Subcutaneous abdominal adipose tissue (tissue), 5 donors: ENCODE measurements around the gene CD300E.

ENCODE experiments used
- H3K27ac ChIP-seq: one replicate; pipeline ENCODE4 v1.7.0; 2013; ENCODE audit warnings: low read depth, mild to moderate bottlenecking, inconsistent platforms, low read length, moderate library complexity
- H3K27me3 ChIP-seq, 5 donors: one replicate each; pipeline ENCODE4 v1.7.0; 2013; ENCODE audit warnings: low read length in 5 of 5, inconsistent platforms in 1 of 5; ENCODE audit not compliant: control insufficient read depth in 5 of 5, insufficient read depth in 4 of 5
- H3K36me3 ChIP-seq, 5 donors: one replicate each; pipeline ENCODE4 v1.7.0; 2013; ENCODE audit warnings: low read length in 5 of 5; ENCODE audit not compliant: control insufficient read depth in 5 of 5, insufficient read depth in 5 of 5
- H3K4me1 ChIP-seq, 5 donors: one replicate each; pipeline ENCODE4 v1.7.0; 2013; ENCODE audit warnings: low read length in 5 of 5, mild to moderate bottlenecking in 3 of 5, moderate library complexity in 1 of 5; ENCODE audit not compliant: control insufficient read depth in 5 of 5, insufficient read depth in 5 of 5
- H3K4me3 ChIP-seq, 5 donors: one replicate each; pipeline ENCODE4 v1.7.0; 2013; ENCODE audit warnings: low read length in 5 of 5, low read depth in 1 of 5
- H3K9ac ChIP-seq, 5 donors: one replicate each; pipeline ENCODE4 v1.7.0; 2013; ENCODE audit warnings: low read length in 5 of 5, mild to moderate bottlenecking in 4 of 5, moderate library complexity in 3 of 5
- H3K9me3 ChIP-seq, 5 donors: one replicate each; pipeline ENCODE4 v1.7.0; 2013; ENCODE audit warnings: low read length in 5 of 5; ENCODE audit not compliant: control insufficient read depth in 5 of 5
- donor health status: healthy.
- donor health status: healthy.
- donor health status: healthy.
- donor health status: healthy.
- donor health status: healthy.

The CD300E gene

GRCh38 chr17:74647871-74648672, 24.5 kb upstream of the CD300E start:
- H3K9ac ChIP-seq = no peak overlapping the region
- H3K36me3 ChIP-seq = no peaks in the 10 kb centered on the region
- no peaks in the 10 kb centered on the region for H3K4me1 ChIP-seq
- peaks cover 17 to 57% (median 22%) of the 10 kb centered on the region in 5 donors for H3K27me3 ChIP-seq
- no peak overlapping the region for H3K4me3 ChIP-seq
- H3K27ac ChIP-seq = no peak overlapping the region
- H3K9me3 ChIP-seq = no peaks in the 10 kb centered on the region

DNA sequence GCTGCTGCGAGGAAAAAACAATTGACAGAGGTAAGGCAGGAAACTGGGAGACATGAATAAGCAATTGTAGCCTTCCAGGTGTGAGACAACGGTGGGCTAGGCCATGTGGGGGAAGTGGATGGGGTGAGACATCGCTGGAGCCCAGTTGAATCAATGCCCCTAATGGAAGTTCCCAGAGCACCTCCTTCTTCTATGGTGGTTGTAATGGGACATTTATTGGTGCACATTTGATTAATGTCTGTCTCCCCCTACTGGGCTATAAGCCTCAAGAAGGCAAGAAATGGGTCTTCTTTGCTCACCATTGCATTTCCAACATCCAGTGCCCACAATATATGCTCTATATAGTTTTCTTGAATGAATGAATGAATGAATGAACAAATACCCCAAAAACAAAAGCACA, 22.7 kb upstream of the CD300E start:
- H3K9ac ChIP-seq = no peak overlapping the region
- no peak overlapping the region for H3K27ac ChIP-seq
- H3K4me1 ChIP-seq = no peaks in the 10 kb centered on the region
- H3K36me3 ChIP-seq = no peaks in the 10 kb centered on the region
- H3K9me3 ChIP-seq = no peaks in the 10 kb centered on the region
- H3K4me3 ChIP-seq = no peak overlapping the region
- H3K27me3 ChIP-seq = peaks cover 17 to 50% (median 23%) of the 10 kb centered on the region in 5 donors

DNA sequence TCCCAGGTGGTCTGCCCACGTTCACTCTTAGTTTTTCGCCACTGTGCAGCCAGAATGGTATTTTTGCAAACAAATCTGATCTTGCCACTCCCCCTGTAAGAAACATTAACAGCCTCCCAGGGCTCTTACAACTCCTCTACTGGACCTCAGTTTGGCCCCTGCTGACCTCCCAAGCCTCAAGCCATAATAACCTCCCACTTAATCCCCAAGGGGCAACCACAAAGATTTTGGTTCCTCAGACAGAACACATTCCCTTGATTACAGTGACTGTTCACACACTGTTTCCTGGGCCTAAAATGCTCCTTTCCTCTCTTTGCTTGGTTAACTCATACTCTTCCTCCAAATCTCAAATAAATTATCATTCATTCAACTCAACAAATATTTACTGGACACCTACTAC, 21.5 kb upstream of the CD300E start:
- Histone ChIP-seq H3K27ac (no peak overlapping the region), H3K27me3 (peaks cover 7 to 44% (median 14%) of the 10 kb centered on the region in 5 donors), H3K36me3 (no peaks in the 10 kb centered on the region), H3K9ac (no peak overlapping the region), H3K4me1 (peaks cover 0 to 3% (median 0%) of the 10 kb centered on the region in 5 donors), H3K4me3 (no peak overlapping the region), H3K9me3 (no peaks in the 10 kb centered on the region)

GRCh38 chr17:74644419-74644818, 20.9 kb upstream of the CD300E start:
- H3K36me3 ChIP-seq = no peaks in the 10 kb centered on the region
- H3K9me3 ChIP-seq = no peaks in the 10 kb centered on the region
- no peak overlapping the region for H3K4me3 ChIP-seq
- H3K4me1 ChIP-seq = peaks cover 0 to 7% (median 0%) of the 10 kb centered on the region in 5 donors
- H3K27me3 ChIP-seq = peaks cover 9 to 41% (median 14%) of the 10 kb centered on the region in 5 donors
- no peak overlapping the region for H3K9ac ChIP-seq
- H3K27ac ChIP-seq = no peak overlapping the region

- Histone ChIP-seq H3K9ac (no peak overlapping the region), H3K27me3 (peaks cover 5 to 36% (median 14%) of the 10 kb centered on the region in 5 donors), H3K4me3 (no peak overlapping the region), H3K9me3 (no peaks in the 10 kb centered on the region), H3K27ac (no peak overlapping the region), H3K36me3 (no peaks in the 10 kb centered on the region), H3K4me1 (peaks cover 0 to 11% (median 0%) of the 10 kb centered on the region in 5 donors)
Observed at GRCh38 chr17:74643826-74644225, 20.3 kb upstream of the CD300E start.

DNA sequence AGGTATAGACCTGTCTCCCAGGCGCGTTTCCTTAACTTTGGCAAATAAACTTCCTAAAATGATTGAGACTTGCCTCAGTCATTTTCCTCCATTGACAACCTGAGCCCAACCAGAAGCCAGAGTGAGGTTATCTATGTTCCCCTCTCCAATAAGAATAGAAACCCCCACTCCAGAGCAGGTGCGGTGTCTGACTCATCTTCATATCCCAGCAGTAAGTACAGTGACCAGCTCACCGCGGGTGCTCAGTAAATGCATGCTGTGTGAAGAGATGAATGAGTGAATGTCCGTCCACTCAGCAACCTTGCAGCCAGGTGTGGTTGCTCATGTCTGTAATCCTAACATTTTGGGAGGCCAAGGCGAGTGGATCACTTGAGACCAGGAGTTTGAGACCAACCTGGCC, 19.5 kb upstream of the CD300E start:
- Histone ChIP-seq H3K27me3 (peaks cover 3 to 28% (median 7%) of the 10 kb centered on the region in 5 donors), H3K4me3 (no peak overlapping the region), H3K36me3 (no peaks in the 10 kb centered on the region), H3K27ac (no peak overlapping the region), H3K9ac (no peak overlapping the region), H3K4me1 (peaks cover 0 to 12% (median 2%) of the 10 kb centered on the region in 5 donors), H3K9me3 (no peaks in the 10 kb centered on the region)

- Histone ChIP-seq H3K36me3 (no peaks in the 10 kb centered on the region), H3K27ac (no peak overlapping the region), H3K4me1 (peaks cover 1 to 17% (median 5%) of the 10 kb centered on the region in 5 donors), H3K9me3 (no peaks in the 10 kb centered on the region), H3K27me3 (peaks cover 0 to 24% (median 5%) of the 10 kb centered on the region in 5 donors), H3K9ac (no peak overlapping the region), H3K4me3 (no peak overlapping the region)
Observed at GRCh38 chr17:74642556-74642955, 19.0 kb upstream of the CD300E start.

DNA sequence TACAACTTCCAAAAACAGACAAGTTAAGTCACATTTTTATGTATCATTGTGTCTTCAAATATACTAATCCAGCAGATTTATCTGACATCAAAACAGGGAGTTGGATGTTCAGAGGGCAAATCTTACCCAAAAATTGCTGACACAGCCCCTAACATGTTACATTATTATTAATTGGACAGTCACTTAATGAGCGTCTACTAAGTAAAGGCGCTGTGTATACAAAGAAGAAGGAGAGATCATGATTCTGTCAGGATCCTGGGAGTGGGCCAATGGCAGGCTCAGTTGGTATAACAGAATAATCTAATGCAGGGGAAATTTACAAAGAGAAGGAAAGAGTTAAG, 18.4 kb upstream of the CD300E start:
- Histone ChIP-seq H3K4me3 (no peak overlapping the region), H3K9ac (no peak overlapping the region), H3K4me1 (peaks cover 1 to 19% (median 5%) of the 10 kb centered on the region in 5 donors), H3K36me3 (no peaks in the 10 kb centered on the region), H3K27me3 (peaks cover 0 to 22% (median 5%) of the 10 kb centered on the region in 5 donors), H3K9me3 (no peaks in the 10 kb centered on the region), H3K27ac (no peak overlapping the region)

- Histone ChIP-seq H3K9me3 (no peaks in the 10 kb centered on the region), H3K4me1 (peaks cover 1 to 19% (median 5%) of the 10 kb centered on the region in 5 donors), H3K4me3 (no peak overlapping the region), H3K27ac (no peak overlapping the region), H3K9ac (no peak overlapping the region), H3K36me3 (no peaks in the 10 kb centered on the region), H3K27me3 (peaks cover 0 to 20% (median 4%) of the 10 kb centered on the region in 5 donors)
Observed at GRCh38 chr17:74641224-74641957, 17.9 kb upstream of the CD300E start.

GRCh38 chr17:74639704-74640151, 16.2 kb upstream of the CD300E start:
- no peaks in the 10 kb centered on the region for H3K36me3 ChIP-seq
- H3K9ac ChIP-seq = no peak overlapping the region
- H3K4me3 ChIP-seq = no peak overlapping the region
- H3K27me3 ChIP-seq = peaks cover 0 to 23% (median 9%) of the 10 kb centered on the region in 5 donors
- H3K27ac ChIP-seq = no peak overlapping the region
- peaks cover 1 to 19% (median 5%) of the 10 kb centered on the region in 5 donors for H3K4me1 ChIP-seq
- no peaks in the 10 kb centered on the region for H3K9me3 ChIP-seq
